ENCODE measurements around the gene LMTK3. TPM values are rescaled to one million over a fixed set of nuclear protein-coding genes. Genes with fewer than 3 reads are reported as not detected.
A peak's percentile ranks its signal among the peaks of the same experiment; 100 is the strongest.

The LMTK3 gene
- total and polyA plus RNA-seq, 2 of the 13 experiments (the other 11 are each of a cell fraction or from before 2014, with no cell fraction given): 0.18 to 0.29 TPM

DNA sequence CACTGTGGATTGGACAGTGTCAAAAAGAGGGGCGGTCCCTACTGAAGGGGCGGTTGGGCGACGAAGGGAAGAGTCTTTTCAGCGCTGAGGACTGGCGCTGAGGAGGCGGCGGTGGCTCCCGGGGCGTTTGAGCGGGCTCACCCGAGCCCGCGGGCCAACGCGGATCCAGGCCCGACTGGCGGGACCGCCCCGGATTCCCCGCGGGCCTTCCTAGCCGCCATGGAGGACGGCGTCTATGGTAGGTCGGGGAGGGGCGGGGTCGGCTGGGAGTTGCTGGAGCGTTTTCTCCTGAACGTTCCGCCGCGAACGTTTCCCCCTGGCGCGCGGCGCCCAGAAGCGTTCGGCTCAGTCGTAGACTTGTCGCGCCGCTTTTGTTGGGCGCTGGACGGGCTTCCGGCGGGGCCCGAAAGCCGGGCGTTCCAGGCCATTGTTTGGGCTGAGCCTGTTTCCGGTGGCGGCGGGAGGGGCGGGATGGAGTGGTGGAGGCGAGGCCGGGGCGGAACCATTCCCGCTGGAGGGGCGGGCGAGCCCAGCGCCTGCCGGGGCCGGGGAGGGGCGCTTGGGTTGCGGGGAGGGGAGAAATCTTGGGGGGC, 42.2 kb downstream of the LMTK3 start, which contains the start of gene CYTH2 (continued):
- TF ChIP-seq, protein P1, sequence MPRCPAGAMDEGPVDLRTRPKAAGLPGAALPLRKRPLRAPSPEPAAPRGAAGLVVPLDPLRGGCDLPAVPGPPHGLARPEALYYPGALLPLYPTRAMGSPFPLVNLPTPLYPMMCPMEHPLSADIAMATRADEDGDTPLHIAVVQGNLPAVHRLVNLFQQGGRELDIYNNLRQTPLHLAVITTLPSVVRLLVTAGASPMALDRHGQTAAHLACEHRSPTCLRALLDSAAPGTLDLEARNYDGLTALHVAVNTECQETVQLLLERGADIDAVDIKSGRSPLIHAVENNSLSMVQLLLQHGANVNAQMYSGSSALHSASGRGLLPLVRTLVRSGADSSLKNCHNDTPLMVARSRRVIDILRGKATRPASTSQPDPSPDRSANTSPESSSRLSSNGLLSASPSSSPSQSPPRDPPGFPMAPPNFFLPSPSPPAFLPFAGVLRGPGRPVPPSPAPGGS (CRISPR knock-in tag; IDR thresholded peaks at IDR 0.05): peak; percentile 72; the same call in 1 of the 2 replicates
- TF ChIP-seq CENPT (CRISPR knock-in tag; IDR thresholded peaks at IDR 0.05; ENCODE audit: low read depth): no peak
- TF ChIP-seq BRD4 (CRISPR knock-in tag; IDR thresholded peaks at IDR 0.05): peak; percentile 32; the same call in 1 of the 2 replicates
- TF ChIP-seq ZSCAN5A (CRISPR knock-in tag; IDR thresholded peaks at IDR 0.05; ENCODE audit: borderline replicate concordance): no peak
- no peak for TF ChIP-seq ZNF230 (CRISPR knock-in tag; IDR thresholded peaks at IDR 0.05)
- TF ChIP-seq AHR (CRISPR knock-in tag; IDR thresholded peaks at IDR 0.05): no peak
- no peak for TF ChIP-seq SUZ12 (IDR thresholded peaks at IDR 0.05; ENCODE audit: low read depth, low read length)
- no peak for TF ChIP-seq RBM22 (optimal IDR thresholded peaks at IDR 0.05; ENCODE audit: low read length)
- TF ChIP-seq ZNF251 (CRISPR knock-in tag; IDR thresholded peaks at IDR 0.05): no peak
- TF ChIP-seq ZNF713 (CRISPR knock-in tag; IDR thresholded peaks at IDR 0.05): no peak
- peak; percentile 72; the same call in 1 of the 2 replicates for TF ChIP-seq KLF12 (CRISPR knock-in tag; IDR thresholded peaks at IDR 0.05; ENCODE audit: borderline replicate concordance)
- TF ChIP-seq ZBTB4 (CRISPR knock-in tag; IDR thresholded peaks at IDR 0.05; ENCODE audit: borderline replicate concordance): no peak
- no peak for TF ChIP-seq ZNF75D (CRISPR knock-in tag; IDR thresholded peaks at IDR 0.05; ENCODE audit: borderline replicate concordance)
- no peak for TF ChIP-seq KMT2A (CRISPR knock-in tag; IDR thresholded peaks at IDR 0.05)
- TF ChIP-seq NFKBIZ (CRISPR knock-in tag; IDR thresholded peaks at IDR 0.05): no peak
- TF ChIP-seq LRRFIP1 (CRISPR knock-in tag; conservative IDR thresholded peaks at IDR 0.05): no peak
- no peak for TF ChIP-seq ZNF784 (CRISPR knock-in tag; IDR thresholded peaks at IDR 0.05; ENCODE audit: borderline replicate concordance)
- peak; percentile 97 for TF ChIP-seq RBFOX2 (IDR thresholded peaks at IDR 0.05; ENCODE audit: low read depth, low read length)
- no peak for TF ChIP-seq ZNF850 (CRISPR knock-in tag; conservative IDR thresholded peaks at IDR 0.05)
- no peak; the same call in 1 of the 2 replicates for TF ChIP-seq ZNF34 (CRISPR knock-in tag; IDR thresholded peaks at IDR 0.05; ENCODE audit: borderline replicate concordance)
- TF ChIP-seq NCOA2 (CRISPR knock-in tag; IDR thresholded peaks at IDR 0.05): 0 out of 2 replicates have a peak, but pooled peaks have one; percentile 3

All from HepG2 (cell line).